ENCODE data around the gene CXCL17.

GRCh38 chr19:42450314-42450934 is 7.7 kb upstream of the CXCL17 start:
- TF ChIP-seq POLR2A (IDR thresholded peaks at IDR 0.05) = peak; percentile 13
- TF ChIP-seq CTCF (IDR thresholded peaks at IDR 0.05) = peak; percentile 80 to 97 (median 94)

Data from prostate gland (tissue), 2 donors.